Stomach (tissue), 4 donors: ENCODE measurements around the gene LIG1.

Experiments used
- POLR2A ChIP-seq, 4 donors: fragments of 450-650 bp; IDR thresholded peaks; one replicate each; pipeline ENCODE4 v1.6.1; 2016; ENCODE audit warnings: antibody characterized with exemption in 4 of 4, control low read depth in 2 of 4, mild to moderate bottlenecking in 1 of 4, moderate library complexity in 1 of 4
- POLR2AphosphoS5 ChIP-seq, 3 donors: sonication (generic); formaldehyde crosslinking; IDR thresholded peaks; one replicate each; pipeline ENCODE4 v1.6.1; 2016; ENCODE audit warnings: antibody characterized with exemption in 3 of 3
- TF ChIP-seq, protein P1 (sequence below), 7 experiments: fragments of 450-650 bp in 4 of 7; fragments of 200-600 bp in 3 of 7; sonication (generic) in 3 of 7; IDR thresholded peaks; one replicate each; pipeline ENCODE4 v1.5.1; 2016 to 2019; ENCODE audit warnings: antibody characterized with exemption in 7 of 7, control low read depth in 2 of 7, mild to moderate bottlenecking in 1 of 7

DNA sequence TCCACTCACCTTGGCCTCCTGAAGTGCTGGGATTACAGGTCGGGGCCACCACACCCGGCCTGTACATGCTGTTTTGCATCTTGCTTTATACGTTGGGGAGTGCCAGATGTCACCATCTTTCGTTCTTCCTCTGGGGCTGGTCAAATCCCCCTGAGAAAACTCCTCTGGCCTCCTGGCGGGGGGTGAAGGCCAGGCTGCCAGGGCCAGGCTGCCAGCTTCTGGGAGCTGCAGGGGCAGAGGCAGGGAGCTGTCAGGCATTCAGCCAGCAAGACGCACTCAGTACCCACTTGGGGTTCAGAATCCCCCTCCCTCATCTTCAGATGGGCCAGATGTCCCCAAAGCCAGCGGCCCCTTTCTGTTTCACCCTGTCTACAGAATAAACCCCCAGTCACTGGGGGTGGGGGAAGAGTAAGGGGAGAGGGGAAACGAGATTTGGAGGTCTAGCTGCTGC is 16.4 kb upstream of the LIG1 start:
- TF ChIP-seq POLR2AphosphoS5 (IDR thresholded peaks at IDR 0.05): no peak
- TF ChIP-seq POLR2A (IDR thresholded peaks at IDR 0.05): no peak
- TF ChIP-seq, protein P1, sequence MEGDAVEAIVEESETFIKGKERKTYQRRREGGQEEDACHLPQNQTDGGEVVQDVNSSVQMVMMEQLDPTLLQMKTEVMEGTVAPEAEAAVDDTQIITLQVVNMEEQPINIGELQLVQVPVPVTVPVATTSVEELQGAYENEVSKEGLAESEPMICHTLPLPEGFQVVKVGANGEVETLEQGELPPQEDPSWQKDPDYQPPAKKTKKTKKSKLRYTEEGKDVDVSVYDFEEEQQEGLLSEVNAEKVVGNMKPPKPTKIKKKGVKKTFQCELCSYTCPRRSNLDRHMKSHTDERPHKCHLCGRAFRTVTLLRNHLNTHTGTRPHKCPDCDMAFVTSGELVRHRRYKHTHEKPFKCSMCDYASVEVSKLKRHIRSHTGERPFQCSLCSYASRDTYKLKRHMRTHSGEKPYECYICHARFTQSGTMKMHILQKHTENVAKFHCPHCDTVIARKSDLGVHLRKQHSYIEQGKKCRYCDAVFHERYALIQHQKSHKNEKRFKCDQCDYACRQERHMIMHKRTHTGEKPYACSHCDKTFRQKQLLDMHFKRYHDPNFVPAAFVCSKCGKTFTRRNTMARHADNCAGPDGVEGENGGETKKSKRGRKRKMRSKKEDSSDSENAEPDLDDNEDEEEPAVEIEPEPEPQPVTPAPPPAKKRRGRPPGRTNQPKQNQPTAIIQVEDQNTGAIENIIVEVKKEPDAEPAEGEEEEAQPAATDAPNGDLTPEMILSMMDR (IDR thresholded peaks at IDR 0.05): no peak
